ENCODE data around the gene GALNT11. TPM values are rescaled to one million over a fixed set of nuclear protein-coding genes. Genes with fewer than 3 reads are reported as not detected.
A peak's percentile ranks its signal among the peaks of the same experiment; 100 is the strongest.
"Not testable (repeated sequence)": the region's sequence is repeated elsewhere in the genome, so short reads cannot be mapped to it uniquely, and the experiment has no call there.

GALNT11 gene
- total RNA-seq, 1 experiment from 2014 or later, result 24.1 TPM

GRCh38 chr7:152025937-152026890 is 740 bp downstream of the GALNT11 start:
- Histone ChIP-seq H2AK5ac (ENCODE audit: insufficient read length, low read length) (no peak overlapping the region), H2BK120ac (ENCODE audit: low read depth, low read length, poor library complexity, severe bottlenecking) (no peak overlapping the region), H2BK20ac (ENCODE audit: low read depth, low read length, poor library complexity, severe bottlenecking) (no peak overlapping the region), H4K8ac (replicated peaks; ENCODE audit: insufficient read length, low read depth, low read length) (no peak overlapping the region), H3K27ac (ENCODE audit: insufficient read length, low read depth, low read length) (no peak overlapping the region), H3K14ac (ENCODE audit: insufficient read depth, low read length) (no peak overlapping the region), H3K4me1 (ENCODE audit: insufficient read depth, low read length) (peaks cover 3% of the 10 kb centered on the region; the same call in 1 of the 2 replicates), H4K5ac (ENCODE audit: insufficient read length, low read depth, low read length) (no peak overlapping the region), H3K9me3 (ENCODE audit: control insufficient read depth, low read depth, low read length) (no peaks in the 10 kb centered on the region), H3K23me2 (ENCODE audit: insufficient read length, low read depth, low read length, poor library complexity, severe bottlenecking) (peaks cover 7% of the 10 kb centered on the region), H2BK5ac (ENCODE audit: insufficient read length, low read length) (no peak overlapping the region), H3K18ac (ENCODE audit: insufficient read length, low read depth, low read length) (no peak overlapping the region), H3K79me1 (ENCODE audit: insufficient read depth, low read depth, low read length, poor library complexity, severe bottlenecking) (no peaks in the 10 kb centered on the region), H3T11ph (ENCODE audit: low read length) (no peak overlapping the region), H3K23ac (ENCODE audit: insufficient read length, low read depth, low read length) (no peak overlapping the region), H3K4me2 (ENCODE audit: insufficient read depth, insufficient read length, low read length) (peak overlapping the region; percentile 50), H3K79me2 (ENCODE audit: insufficient read depth, low read length) (no peaks in the 10 kb centered on the region), H2BK12ac (ENCODE audit: insufficient read length, low read depth, low read length) (no peak overlapping the region), H4K20me1 (ENCODE audit: control insufficient read depth, insufficient read depth, insufficient read length) (no peaks in the 10 kb centered on the region), H3K56ac (ENCODE audit: insufficient read length, low read depth, low read length) (no peak overlapping the region), H4K91ac (ENCODE audit: insufficient read length, low read depth, low read length) (no peak overlapping the region), H3K27me3 (ENCODE audit: insufficient read depth, low read length) (no peaks in the 10 kb centered on the region), H3K4ac (ENCODE audit: low read depth, low read length) (no peak overlapping the region), H2AFZ (ENCODE audit: low read length) (no peak overlapping the region), H2BK15ac (ENCODE audit: low read depth, low read length) (no peak overlapping the region), H3K9ac (ENCODE audit: extremely low read depth, insufficient read length, low read length) (peak overlapping the region; percentile 10)
- H3K27me3 Mint-ChIP-seq (ENCODE audit: low read depth), result peaks cover 16% of the 10 kb centered on the region
- WGBS (ENCODE audit: extremely low coverage, insufficient read length, low lambda C conversion rate), result no CpG with 5 or more reads among the region's 41 CpGs
- no peak overlapping the region for H3K27ac Mint-ChIP-seq
- H3K4me3 Mint-ChIP-seq, result peak overlapping the region; percentile 63 to 82
- H3K36me3 Mint-ChIP-seq (ENCODE audit: insufficient read depth in 1 of 3, low read depth in 3 of 3), result peaks cover 10 to 22% (median 21%) of the 10 kb centered on the region in 3 experiments
- H3K9me3 Mint-ChIP-seq, result peaks cover 3% of the 10 kb centered on the region in 2 experiments; a peak in 4 of 5 replicates
- DNase-seq, result no peak
- TF ChIP-seq, protein P1, sequence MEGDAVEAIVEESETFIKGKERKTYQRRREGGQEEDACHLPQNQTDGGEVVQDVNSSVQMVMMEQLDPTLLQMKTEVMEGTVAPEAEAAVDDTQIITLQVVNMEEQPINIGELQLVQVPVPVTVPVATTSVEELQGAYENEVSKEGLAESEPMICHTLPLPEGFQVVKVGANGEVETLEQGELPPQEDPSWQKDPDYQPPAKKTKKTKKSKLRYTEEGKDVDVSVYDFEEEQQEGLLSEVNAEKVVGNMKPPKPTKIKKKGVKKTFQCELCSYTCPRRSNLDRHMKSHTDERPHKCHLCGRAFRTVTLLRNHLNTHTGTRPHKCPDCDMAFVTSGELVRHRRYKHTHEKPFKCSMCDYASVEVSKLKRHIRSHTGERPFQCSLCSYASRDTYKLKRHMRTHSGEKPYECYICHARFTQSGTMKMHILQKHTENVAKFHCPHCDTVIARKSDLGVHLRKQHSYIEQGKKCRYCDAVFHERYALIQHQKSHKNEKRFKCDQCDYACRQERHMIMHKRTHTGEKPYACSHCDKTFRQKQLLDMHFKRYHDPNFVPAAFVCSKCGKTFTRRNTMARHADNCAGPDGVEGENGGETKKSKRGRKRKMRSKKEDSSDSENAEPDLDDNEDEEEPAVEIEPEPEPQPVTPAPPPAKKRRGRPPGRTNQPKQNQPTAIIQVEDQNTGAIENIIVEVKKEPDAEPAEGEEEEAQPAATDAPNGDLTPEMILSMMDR (conservative IDR thresholded peaks at IDR 0.05), result peak; percentile 41
- peaks cover 18 to 20% of the 10 kb centered on the region in 2 experiments for H3K4me1 Mint-ChIP-seq

- H4K5ac ChIP-seq (ENCODE audit: insufficient read length, low read depth, low read length); H3K27ac ChIP-seq (ENCODE audit: insufficient read length, low read depth, low read length); H3K18ac ChIP-seq (ENCODE audit: insufficient read length, low read depth, low read length); H3K27me3 ChIP-seq (ENCODE audit: insufficient read depth, low read length); H3K4me1 ChIP-seq (ENCODE audit: insufficient read depth, low read length); H3K23ac ChIP-seq (ENCODE audit: insufficient read length, low read depth, low read length); H3K27ac Mint-ChIP-seq; H3K4ac ChIP-seq (ENCODE audit: low read depth, low read length); H3T11ph ChIP-seq (ENCODE audit: low read length); H3K4me2 ChIP-seq (ENCODE audit: insufficient read depth, insufficient read length, low read length); H4K8ac ChIP-seq (replicated peaks; ENCODE audit: insufficient read length, low read depth, low read length); H4K20me1 ChIP-seq (ENCODE audit: control insufficient read depth, insufficient read depth, insufficient read length); H3K79me1 ChIP-seq (ENCODE audit: insufficient read depth, low read depth, low read length, poor library complexity, severe bottlenecking); H3K56ac ChIP-seq (ENCODE audit: insufficient read length, low read depth, low read length); H3K79me2 ChIP-seq (ENCODE audit: insufficient read depth, low read length); H3K9me3 Mint-ChIP-seq; DNase-seq; H3K23me2 ChIP-seq (ENCODE audit: insufficient read length, low read depth, low read length, poor library complexity, severe bottlenecking); H3K14ac ChIP-seq (ENCODE audit: insufficient read depth, low read length); H3K9ac ChIP-seq (ENCODE audit: extremely low read depth, insufficient read length, low read length); H2BK120ac ChIP-seq (ENCODE audit: low read depth, low read length, poor library complexity, severe bottlenecking); H2AK5ac ChIP-seq (ENCODE audit: insufficient read length, low read length); H2BK5ac ChIP-seq (ENCODE audit: insufficient read length, low read length); H4K91ac ChIP-seq (ENCODE audit: insufficient read length, low read depth, low read length); H3K9me3 ChIP-seq (ENCODE audit: control insufficient read depth, low read depth, low read length); H2BK15ac ChIP-seq (ENCODE audit: low read depth, low read length); H2BK20ac ChIP-seq (ENCODE audit: low read depth, low read length, poor library complexity, severe bottlenecking); H2AFZ ChIP-seq (ENCODE audit: low read length); H2BK12ac ChIP-seq (ENCODE audit: insufficient read length, low read depth, low read length): not testable (repeated sequence)
- Mint-ChIP-seq H3K4me1 (peaks cover 18 to 20% of the 10 kb centered on the region in 2 experiments), H3K27me3 (ENCODE audit: low read depth) (peaks cover 19% of the 10 kb centered on the region), H3K4me3 (peak overlapping the region in 1 of 2 experiments; percentile 26; a peak in 1 of 5 replicates), H3K36me3 (ENCODE audit: insufficient read depth in 1 of 3, low read depth in 3 of 3) (peaks cover 12 to 22% (median 21%) of the 10 kb centered on the region in 3 experiments)
- WGBS (ENCODE audit: extremely low coverage, insufficient read length, low lambda C conversion rate), result no CpG with 5 or more reads among the region's 20 CpGs
These were observed 2.3 kb downstream of the GALNT11 start for GRCh38 chr7:152027491-152028365.
